ENCODE measurements around the gene NHP2.

Gene NHP2

GRCh38 chr5:178125253-178125906 is 28.3 kb downstream of the NHP2 start:
- peaks cover 15% of the 10 kb centered on the region for H3K4me1 ChIP-seq

GRCh38 chr5:178123966-178124925 is 29.4 kb downstream of the NHP2 start:
- H3K27me3 ChIP-seq (ENCODE audit: control insufficient read depth, insufficient read depth, low read length): no peaks in the 10 kb centered on the region
- peaks cover 15% of the 10 kb centered on the region for H3K4me1 ChIP-seq
- H3K9me3 ChIP-seq (ENCODE audit: control insufficient read depth, low read length): no peaks in the 10 kb centered on the region
- no peaks in the 10 kb centered on the region for H3K79me2 ChIP-seq
- H3K4me3 ChIP-seq (ENCODE audit: low read depth, low read length): no peak overlapping the region
- no peak overlapping the region for H3K4me2 ChIP-seq (ENCODE audit: low read length)
- no peak overlapping the region for H3K9ac ChIP-seq
- H3K36me3 ChIP-seq (ENCODE audit: control insufficient read depth, insufficient read depth, low read length): no peaks in the 10 kb centered on the region
- no peak for TF ChIP-seq CTCF (IDR thresholded peaks at IDR 0.05)
- H2AFZ ChIP-seq: peak overlapping the region; percentile 62
- H3K27ac ChIP-seq: peak overlapping the region; percentile 51

More at GRCh38 chr5:178125253-178125906, 28.3 kb downstream of the NHP2 start:
- Histone ChIP-seq H2AFZ (no peak overlapping the region), H3K36me3 (ENCODE audit: control insufficient read depth, insufficient read depth, low read length) (no peaks in the 10 kb centered on the region), H3K27me3 (ENCODE audit: control insufficient read depth, insufficient read depth, low read length) (no peaks in the 10 kb centered on the region), H3K4me3 (ENCODE audit: low read depth, low read length) (no peak overlapping the region), H3K9me3 (ENCODE audit: control insufficient read depth, low read length) (no peaks in the 10 kb centered on the region), H3K9ac (no peak overlapping the region), H3K79me2 (no peaks in the 10 kb centered on the region), H3K27ac (no peak overlapping the region), H3K4me2 (ENCODE audit: low read length) (no peak overlapping the region)
- no peak for TF ChIP-seq CTCF (IDR thresholded peaks at IDR 0.05)

GRCh38 chr5:178123094-178123965 is 30.4 kb downstream of the NHP2 start:
- Histone ChIP-seq H3K27ac (peak overlapping the region; percentile 51), H3K36me3 (ENCODE audit: control insufficient read depth, insufficient read depth, low read length) (no peaks in the 10 kb centered on the region), H3K4me1 (peaks cover 15% of the 10 kb centered on the region), H3K4me2 (ENCODE audit: low read length) (no peak overlapping the region), H2AFZ (no peak overlapping the region), H3K79me2 (no peaks in the 10 kb centered on the region), H3K9ac (no peak overlapping the region), H3K9me3 (ENCODE audit: control insufficient read depth, low read length) (no peaks in the 10 kb centered on the region), H3K27me3 (ENCODE audit: control insufficient read depth, insufficient read depth, low read length) (no peaks in the 10 kb centered on the region), H3K4me3 (ENCODE audit: low read depth, low read length) (no peak overlapping the region)
- TF ChIP-seq CTCF (IDR thresholded peaks at IDR 0.05): no peak

GRCh38 chr5:178122346-178122745 is 31.3 kb downstream of the NHP2 start:
- H3K27me3 ChIP-seq (ENCODE audit: control insufficient read depth, insufficient read depth, low read length): no peaks in the 10 kb centered on the region
- no peaks in the 10 kb centered on the region for H3K36me3 ChIP-seq (ENCODE audit: control insufficient read depth, insufficient read depth, low read length)
- no peak overlapping the region for H3K27ac ChIP-seq
- TF ChIP-seq CTCF (IDR thresholded peaks at IDR 0.05): no peak
- H3K4me3 ChIP-seq (ENCODE audit: low read depth, low read length): no peak overlapping the region
- H3K9me3 ChIP-seq (ENCODE audit: control insufficient read depth, low read length): no peaks in the 10 kb centered on the region
- no peak overlapping the region for H3K9ac ChIP-seq
- no peaks in the 10 kb centered on the region for H3K79me2 ChIP-seq
- H2AFZ ChIP-seq: no peak overlapping the region
- H3K4me1 ChIP-seq: peaks cover 15% of the 10 kb centered on the region
- H3K4me2 ChIP-seq (ENCODE audit: low read length): no peak overlapping the region

All from parathyroid adenoma (tissue), 2 donors.